Activated CD4-positive, alpha-beta T cell treated with anti-CD3 and anti-CD28 coated beads, Interleukin-2, amount 10 ng/mL, durations not matched to agents 24 days and 14 days (primary cell): ENCODE data around the gene SAMSN1. TPM values are rescaled to one million over a fixed set of nuclear protein-coding genes. Genes with fewer than 3 reads are reported as not detected.

Source experiments
- DNase-seq: peaks from one replicate; pipeline ENCODE4 v3.0.0; 2022
- H3K27ac Mint-ChIP-seq: one replicate; pipeline ENCODE4 v1.8.0; 2022; ENCODE audit warnings: mild to moderate bottlenecking, mixed read lengths
- H3K27me3 Mint-ChIP-seq: one replicate; pipeline ENCODE4 v1.8.0; 2022; ENCODE audit warnings: mixed read lengths
- H3K36me3 Mint-ChIP-seq: one replicate; pipeline ENCODE4 v1.8.0; 2022; ENCODE audit warnings: low read depth, mild to moderate bottlenecking, mixed read lengths
- H3K4me1 Mint-ChIP-seq: one replicate; pipeline ENCODE4 v1.8.0; 2021; ENCODE audit warnings: mixed read lengths
- H3K4me3 Mint-ChIP-seq: one replicate; pipeline ENCODE4 v1.8.0; 2022; ENCODE audit warnings: mild to moderate bottlenecking, moderate library complexity, mixed read lengths
- H3K9me3 Mint-ChIP-seq: one replicate; pipeline ENCODE4 v1.8.0; 2021; ENCODE audit warnings: mixed read lengths
- intact Hi-C: fragments of 100-400 bp; cut with micrococcal nuclease; formaldehyde crosslinking; loops from one replicate; pipeline ENCODE4 v1.15.1; 2023
- total RNA-seq: library from RNA; stranded (reverse); gene quantifications from 2 replicates; pipeline ENCODE4 v1.2.3, GENCODE V29; 2022

The SAMSN1 gene
- total RNA-seq, 1 donor from 2014 or later = 92.7 TPM

- Mint-ChIP-seq H3K4me3 (no peak overlapping the region), H3K9me3 (peaks cover 16% of the 10 kb centered on the region), H3K36me3 (peaks cover 4% of the 10 kb centered on the region), H3K27ac (peak overlapping the region; percentile 38), H3K4me1 (peaks cover 27% of the 10 kb centered on the region), H3K27me3 (no peaks in the 10 kb centered on the region)
- peak; percentile 36 for DNase-seq
- intact Hi-C loops = loop anchor here (1.0 kb wide), 1 partner anchor 8 kb away; no protein-coding TSS in a partner anchor
Measured at GRCh38 chr21:14582934-14583628, 37.0 kb upstream of the SAMSN1 start.

DNA sequence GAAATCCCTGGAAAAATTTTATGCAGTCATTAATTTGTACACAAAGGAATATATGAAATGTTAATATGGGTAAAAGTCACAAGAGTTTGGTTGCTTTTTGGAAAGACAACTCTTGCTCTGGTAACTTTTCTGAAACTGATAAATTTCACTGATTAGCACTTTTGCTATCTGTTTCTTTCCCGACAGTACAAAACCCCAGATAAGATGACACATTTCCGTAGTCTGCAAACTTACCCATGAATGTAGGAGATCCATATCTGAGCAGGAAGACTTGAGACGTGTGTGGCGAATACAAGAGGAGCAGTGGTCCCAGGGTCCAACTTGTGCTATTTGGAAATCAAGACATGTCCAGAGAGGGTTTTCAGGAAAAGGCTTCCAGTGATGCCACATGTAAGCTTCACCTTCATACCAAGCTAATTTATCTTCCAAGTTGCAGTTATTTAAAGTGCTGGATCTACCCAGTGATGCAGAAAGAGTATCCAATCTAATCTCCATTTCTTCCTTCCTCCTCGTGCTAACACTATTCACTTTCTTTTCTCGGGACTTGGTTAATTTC is 35.9 kb upstream of the SAMSN1 start:
- intact Hi-C loops = loop anchor here (1.0 kb wide), 2 partner anchors 9 kb away; no protein-coding TSS in a partner anchor
- Mint-ChIP-seq H3K27me3 (no peaks in the 10 kb centered on the region), H3K4me1 (peaks cover 28% of the 10 kb centered on the region), H3K4me3 (peak overlapping the region; percentile 61), H3K36me3 (peaks cover 5% of the 10 kb centered on the region), H3K27ac (peak overlapping the region; percentile 83), H3K9me3 (peaks cover 20% of the 10 kb centered on the region)
- DNase-seq = peak; percentile 76

- Mint-ChIP-seq H3K36me3 (peaks cover 17% of the 10 kb centered on the region), H3K27ac (peak overlapping the region; percentile 80), H3K4me3 (peak overlapping the region; percentile 29), H3K27me3 (no peaks in the 10 kb centered on the region), H3K9me3 (peaks cover 26% of the 10 kb centered on the region), H3K4me1 (peaks cover 38% of the 10 kb centered on the region)
- intact Hi-C loops = loop anchor here (1.0 to 5.0 kb wide), 3 partner anchors 8 to 44 kb away; no protein-coding TSS in a partner anchor
- DNase-seq = no peak
Measured at GRCh38 chr21:14573244-14573643, 27.1 kb upstream of the SAMSN1 start.

GRCh38 chr21:14572204-14572780 is 26.2 kb upstream of the SAMSN1 start:
- Mint-ChIP-seq H3K36me3 (peaks cover 19% of the 10 kb centered on the region), H3K9me3 (peaks cover 22% of the 10 kb centered on the region), H3K27ac (peak overlapping the region; percentile 80), H3K4me1 (peaks cover 44% of the 10 kb centered on the region), H3K27me3 (no peaks in the 10 kb centered on the region), H3K4me3 (peak overlapping the region; percentile 64)
- DNase-seq = no peak
- intact Hi-C loops = loop anchor here (1.0 to 5.0 kb wide), 3 partner anchors 24 to 45 kb away; no protein-coding TSS in a partner anchor

GRCh38 chr21:14569868-14570267 is 23.8 kb upstream of the SAMSN1 start:
- peaks cover 18% of the 10 kb centered on the region for H3K9me3 Mint-ChIP-seq
- peak; percentile 81 for DNase-seq
- H3K4me3 Mint-ChIP-seq = no peak overlapping the region
- no peak overlapping the region for H3K27ac Mint-ChIP-seq
- peaks cover 43% of the 10 kb centered on the region for H3K4me1 Mint-ChIP-seq
- intact Hi-C loops = loop anchor here (5.0 kb wide), 1 partner anchor 47 kb away; no protein-coding TSS in a partner anchor
- no peaks in the 10 kb centered on the region for H3K27me3 Mint-ChIP-seq
- peaks cover 17% of the 10 kb centered on the region for H3K36me3 Mint-ChIP-seq

- Mint-ChIP-seq H3K27ac (peak overlapping the region; percentile 21), H3K36me3 (peaks cover 17% of the 10 kb centered on the region), H3K4me1 (peaks cover 43% of the 10 kb centered on the region), H3K4me3 (no peak overlapping the region), H3K9me3 (peaks cover 18% of the 10 kb centered on the region), H3K27me3 (no peaks in the 10 kb centered on the region)
- intact Hi-C loops = no loop called here
- DNase-seq = no peak
Measured at GRCh38 chr21:14569026-14569621, 23.0 kb upstream of the SAMSN1 start.

DNA sequence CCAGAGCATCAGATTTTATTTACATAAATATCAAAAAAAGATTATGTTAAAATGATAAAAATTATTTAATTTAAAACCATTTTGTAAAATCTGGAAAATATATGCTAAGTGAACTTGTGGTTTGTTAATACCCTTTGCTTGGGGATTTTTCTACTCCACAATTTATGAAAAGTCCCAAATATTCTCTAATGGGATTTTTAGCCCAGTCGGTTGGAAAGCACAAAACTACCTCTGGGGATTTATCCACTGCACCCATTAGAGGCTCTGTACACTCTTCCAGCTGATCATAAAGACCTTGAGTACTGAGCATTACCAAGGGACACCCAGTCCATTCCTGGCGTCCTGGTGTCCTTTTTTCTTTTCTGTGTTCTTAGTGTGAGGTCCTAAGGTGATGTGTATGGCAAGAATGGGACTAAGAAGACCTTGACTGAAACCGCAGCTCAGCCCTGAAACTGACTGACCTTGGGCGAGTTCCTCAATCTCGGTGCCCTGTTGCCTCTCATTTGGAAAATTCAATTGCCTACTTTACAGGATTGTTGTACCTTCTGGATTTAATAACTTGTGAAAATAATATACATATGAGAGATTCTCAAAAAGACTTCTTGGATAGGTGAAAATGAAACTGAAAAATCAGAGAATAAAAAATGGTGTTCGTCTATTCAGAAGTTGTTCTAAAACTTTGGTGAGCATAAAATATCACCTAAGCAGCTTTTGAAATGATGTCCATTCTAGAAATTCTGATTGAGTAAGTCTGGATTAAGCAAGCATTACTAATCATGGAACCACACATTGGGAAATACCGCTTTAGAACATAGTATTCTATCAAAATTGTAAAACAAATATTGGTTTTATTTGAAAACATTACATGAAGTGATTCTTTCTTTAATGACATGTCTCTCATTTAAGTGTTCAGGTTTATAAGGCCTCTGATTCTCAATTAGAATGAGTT is 21.5 kb upstream of the SAMSN1 start:
- Mint-ChIP-seq H3K4me3 (no peak overlapping the region), H3K4me1 (peaks cover 37% of the 10 kb centered on the region), H3K27ac (peak overlapping the region; percentile 14), H3K36me3 (peaks cover 14% of the 10 kb centered on the region), H3K9me3 (peaks cover 18% of the 10 kb centered on the region), H3K27me3 (no peaks in the 10 kb centered on the region)
- intact Hi-C loops = no loop called here
- no peak for DNase-seq

- intact Hi-C loops = no loop called here
- H3K4me3 Mint-ChIP-seq = no peak overlapping the region
- DNase-seq = no peak
- peaks cover 31% of the 10 kb centered on the region for H3K4me1 Mint-ChIP-seq
- H3K27ac Mint-ChIP-seq = no peak overlapping the region
- H3K27me3 Mint-ChIP-seq = no peaks in the 10 kb centered on the region
- peaks cover 19% of the 10 kb centered on the region for H3K9me3 Mint-ChIP-seq
- peaks cover 12% of the 10 kb centered on the region for H3K36me3 Mint-ChIP-seq
Measured at GRCh38 chr21:14566894-14567293, 20.8 kb upstream of the SAMSN1 start.

DNA sequence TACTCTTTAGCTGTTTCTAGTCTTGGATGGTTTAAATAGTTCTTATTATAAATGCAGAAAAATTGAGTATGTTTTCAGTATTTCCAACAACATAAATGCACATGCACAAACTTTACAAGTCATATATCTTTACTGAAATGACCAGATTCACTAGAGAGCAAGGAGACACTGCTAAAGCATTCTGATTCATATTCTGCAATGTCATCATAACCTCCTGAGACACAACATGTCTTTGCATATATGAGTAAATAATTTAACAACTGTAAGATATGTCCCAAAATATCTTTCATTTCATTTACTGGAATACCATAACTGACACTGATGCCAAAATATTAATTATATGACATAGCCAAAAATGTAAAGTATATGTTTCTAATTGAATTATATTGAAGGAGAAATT is 16.8 kb upstream of the SAMSN1 start:
- H3K4me1 Mint-ChIP-seq = peaks cover 36% of the 10 kb centered on the region
- intact Hi-C loops = no loop called here
- peaks cover 20% of the 10 kb centered on the region for H3K36me3 Mint-ChIP-seq

DNA sequence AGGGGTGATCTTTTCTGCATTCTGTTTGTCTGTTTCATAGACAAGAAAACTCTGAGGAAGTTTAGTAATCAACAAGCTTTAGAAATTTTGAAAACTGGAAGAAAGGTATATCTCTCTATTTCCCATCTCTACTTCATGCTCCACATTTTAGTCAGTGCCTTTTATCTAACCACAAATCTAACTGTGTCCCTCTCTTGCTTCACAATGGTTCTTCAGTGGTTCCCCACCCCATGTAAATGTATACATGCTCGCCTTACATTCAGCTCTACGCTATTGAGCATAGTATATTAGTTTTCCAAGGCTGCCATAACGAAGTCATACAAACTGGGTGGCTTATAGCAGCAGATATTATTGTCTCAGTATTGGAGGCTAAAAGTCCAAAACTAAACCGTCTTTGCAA is 14.4 kb upstream of the SAMSN1 start:
- H3K4me1 Mint-ChIP-seq = peaks cover 47% of the 10 kb centered on the region

More for the DNA sequence above, 16.8 kb upstream of the SAMSN1 start:
- H3K9me3 Mint-ChIP-seq = peaks cover 20% of the 10 kb centered on the region
- no peaks in the 10 kb centered on the region for H3K27me3 Mint-ChIP-seq
- DNase-seq = no peak
- H3K4me3 Mint-ChIP-seq = no peak overlapping the region
- H3K27ac Mint-ChIP-seq = no peak overlapping the region

DNA sequence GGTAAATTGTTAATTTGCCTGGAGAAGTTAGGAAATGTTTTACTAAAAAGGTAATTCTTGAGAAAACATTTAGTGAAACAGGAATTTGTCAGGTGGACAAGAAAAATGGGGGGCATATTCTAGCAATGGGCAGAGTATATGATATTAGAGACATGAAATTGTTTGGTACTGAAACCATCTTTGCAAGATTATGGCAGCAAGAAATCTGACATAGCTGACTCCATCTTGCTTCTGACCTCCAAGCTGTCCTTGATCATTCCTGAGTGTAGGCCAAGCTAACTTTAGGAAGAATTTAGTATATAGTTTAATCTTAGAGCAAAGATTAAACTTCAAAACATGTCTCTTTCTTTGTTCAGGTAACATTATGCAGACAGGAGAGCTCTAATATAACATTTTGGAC is 14.0 kb upstream of the SAMSN1 start:
- no peak for DNase-seq
- peaks cover 11% of the 10 kb centered on the region for H3K36me3 Mint-ChIP-seq
- no peak overlapping the region for H3K4me3 Mint-ChIP-seq
- H3K27me3 Mint-ChIP-seq = no peaks in the 10 kb centered on the region
- H3K27ac Mint-ChIP-seq = peak overlapping the region; percentile 52
- peaks cover 47% of the 10 kb centered on the region for H3K4me1 Mint-ChIP-seq
- H3K9me3 Mint-ChIP-seq = peaks cover 15% of the 10 kb centered on the region
- intact Hi-C loops = no loop called here

More for the DNA sequence above, 14.4 kb upstream of the SAMSN1 start:
- H3K27ac Mint-ChIP-seq = peak overlapping the region; percentile 52
- H3K27me3 Mint-ChIP-seq = no peaks in the 10 kb centered on the region
- H3K36me3 Mint-ChIP-seq = peaks cover 14% of the 10 kb centered on the region
- H3K9me3 Mint-ChIP-seq = peaks cover 19% of the 10 kb centered on the region
- no peak for DNase-seq
- H3K4me3 Mint-ChIP-seq = no peak overlapping the region
- intact Hi-C loops = no loop called here

- Mint-ChIP-seq H3K9me3 (peaks cover 15% of the 10 kb centered on the region), H3K27ac (peak overlapping the region; percentile 48), H3K27me3 (no peaks in the 10 kb centered on the region), H3K4me1 (peaks cover 57% of the 10 kb centered on the region), H3K4me3 (no peak overlapping the region), H3K36me3 (peaks cover 11% of the 10 kb centered on the region)
- no peak for DNase-seq
- intact Hi-C loops = no loop called here
Measured at GRCh38 chr21:14559102-14559501, 13.0 kb upstream of the SAMSN1 start.

DNA sequence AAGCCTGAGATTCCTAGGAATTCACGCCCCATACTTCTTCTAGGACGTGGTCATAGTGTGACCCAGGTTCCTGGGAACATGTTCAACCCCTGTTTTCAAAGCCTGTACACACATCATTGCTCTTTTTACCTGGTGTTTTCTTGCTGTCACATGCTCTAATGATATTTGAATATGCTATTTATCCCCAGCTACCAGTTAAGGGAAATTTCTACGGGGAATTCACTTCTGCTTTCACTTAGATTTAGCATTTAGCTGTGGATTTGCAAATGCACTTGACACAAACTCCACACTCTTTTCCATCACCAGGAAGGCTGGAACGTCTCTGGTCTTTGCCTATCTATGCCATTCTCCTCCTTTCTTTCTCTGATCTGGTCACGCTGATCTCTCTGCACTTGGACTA is 11.3 kb upstream of the SAMSN1 start:
- no peak for DNase-seq
- Mint-ChIP-seq H3K36me3 (peaks cover 11% of the 10 kb centered on the region), H3K27ac (peak overlapping the region; percentile 3), H3K4me3 (no peak overlapping the region), H3K4me1 (peaks cover 59% of the 10 kb centered on the region), H3K9me3 (peaks cover 21% of the 10 kb centered on the region), H3K27me3 (no peaks in the 10 kb centered on the region)
- intact Hi-C loops = no loop called here
